ENCODE results near the gene DNHD1.

- TF ChIP-seq, protein P1, sequence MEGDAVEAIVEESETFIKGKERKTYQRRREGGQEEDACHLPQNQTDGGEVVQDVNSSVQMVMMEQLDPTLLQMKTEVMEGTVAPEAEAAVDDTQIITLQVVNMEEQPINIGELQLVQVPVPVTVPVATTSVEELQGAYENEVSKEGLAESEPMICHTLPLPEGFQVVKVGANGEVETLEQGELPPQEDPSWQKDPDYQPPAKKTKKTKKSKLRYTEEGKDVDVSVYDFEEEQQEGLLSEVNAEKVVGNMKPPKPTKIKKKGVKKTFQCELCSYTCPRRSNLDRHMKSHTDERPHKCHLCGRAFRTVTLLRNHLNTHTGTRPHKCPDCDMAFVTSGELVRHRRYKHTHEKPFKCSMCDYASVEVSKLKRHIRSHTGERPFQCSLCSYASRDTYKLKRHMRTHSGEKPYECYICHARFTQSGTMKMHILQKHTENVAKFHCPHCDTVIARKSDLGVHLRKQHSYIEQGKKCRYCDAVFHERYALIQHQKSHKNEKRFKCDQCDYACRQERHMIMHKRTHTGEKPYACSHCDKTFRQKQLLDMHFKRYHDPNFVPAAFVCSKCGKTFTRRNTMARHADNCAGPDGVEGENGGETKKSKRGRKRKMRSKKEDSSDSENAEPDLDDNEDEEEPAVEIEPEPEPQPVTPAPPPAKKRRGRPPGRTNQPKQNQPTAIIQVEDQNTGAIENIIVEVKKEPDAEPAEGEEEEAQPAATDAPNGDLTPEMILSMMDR (IDR thresholded peaks at IDR 0.05; ENCODE audit: low read depth, low read length, poor library complexity, severe bottlenecking) = no peak
- TF ChIP-seq EZH2phosphoT487 (IDR thresholded peaks at IDR 0.05; ENCODE audit: borderline replicate concordance, low read length) = no peak
These were observed 116.4 kb downstream of the DNHD1 start for GRCh38 chr11:6613496-6613895.

Data from DOHH2 (cell line).